Neuronal stem cell (in vitro differentiated cells): ENCODE results near the gene TOR1AIP1.
"Not testable (repeated sequence)": the region's sequence is repeated elsewhere in the genome, so short reads cannot be mapped to it uniquely, and the experiment has no call there.

ENCODE experiments used
- DNase-seq: peaks from one replicate; pipeline ENCODE4 v3.0.0-alpha.2; 2013; ENCODE audit warnings: low spot score
- H2AFZ ChIP-seq: one replicate; pipeline ENCODE4 v1.6.1; 2013; ENCODE audit warnings: mild to moderate bottlenecking, low read length, inconsistent platforms
- H2AK5ac ChIP-seq: 2 replicates; pipeline ENCODE4 v1.6.1; 2013; ENCODE audit warnings: low read depth, mild to moderate bottlenecking, inconsistent platforms, low read length, moderate library complexity, mixed read lengths
- H2BK120ac ChIP-seq: 2 replicates; pipeline ENCODE4 v1.6.1; 2013; ENCODE audit warnings: low read depth, mild to moderate bottlenecking, inconsistent platforms, low read length, moderate library complexity, mixed read lengths
- H2BK12ac ChIP-seq: one replicate; pipeline ENCODE4 v1.6.1; 2013; ENCODE audit warnings: low read length, inconsistent platforms
- H2BK15ac ChIP-seq: 2 replicates; pipeline ENCODE4 v1.6.1; 2013; ENCODE audit warnings: mild to moderate bottlenecking, low read length, inconsistent platforms, mixed read lengths
- H2BK5ac ChIP-seq: one replicate; pipeline ENCODE4 v1.6.1; 2013; ENCODE audit warnings: inconsistent platforms, mild to moderate bottlenecking, low read length, moderate library complexity
- H3K14ac ChIP-seq: one replicate; pipeline ENCODE4 v1.6.1; 2013; ENCODE audit warnings: low read length, inconsistent platforms
- H3K18ac ChIP-seq: 2 replicates; pipeline ENCODE4 v1.6.1; 2013; ENCODE audit warnings: low read length, inconsistent platforms
- H3K23ac ChIP-seq: 2 replicates; pipeline ENCODE4 v1.6.1; 2013; ENCODE audit warnings: low read depth, mild to moderate bottlenecking, mixed read lengths, low read length, inconsistent platforms; ENCODE audit not compliant: poor library complexity
- H3K27ac ChIP-seq: replicated peaks from 3 replicates; pipeline ENCODE4 v1.5.1; 2013; ENCODE audit warnings: low read length, inconsistent platforms
- H3K27me3 ChIP-seq, 3 experiments: 2 replicates each; pipeline ENCODE4 v1.6.1; 2013; ENCODE audit warnings: low read length in 3 of 3, mild to moderate bottlenecking in 2 of 3, inconsistent platforms in 1 of 3, low read depth in 1 of 3, mixed read lengths in 1 of 3, moderate library complexity in 1 of 3; ENCODE audit not compliant: control insufficient read depth in 3 of 3, insufficient read depth in 3 of 3
- H3K36me3 ChIP-seq, 2 donors: replicated peaks in 1 of 2; 2 replicates each; pipeline ENCODE4 v1.6.1; 2013; ENCODE audit warnings: low read length in 2 of 2; ENCODE audit not compliant: control insufficient read depth in 2 of 2, insufficient read depth in 2 of 2
- H3K4ac ChIP-seq: 2 replicates; pipeline ENCODE4 v1.6.1; 2013; ENCODE audit warnings: inconsistent platforms, mild to moderate bottlenecking, low read length, moderate library complexity
- H3K4me1 ChIP-seq, 2 donors: 1 replicate in 1 of 2; 2 replicates in 1 of 2; pipeline ENCODE4 v1.6.1; 2013; ENCODE audit warnings: low read length in 2 of 2, low read depth in 1 of 2; ENCODE audit not compliant: control insufficient read depth in 2 of 2, insufficient read depth in 1 of 2
- H3K4me2 ChIP-seq: one replicate; pipeline ENCODE4 v1.6.1; 2013; ENCODE audit warnings: mild to moderate bottlenecking, low read length, inconsistent platforms; ENCODE audit not compliant: insufficient read depth, poor library complexity, severe bottlenecking
- H3K4me3 ChIP-seq, 2 donors: 2 replicates each; pipeline ENCODE4 v1.5.1; 2013; ENCODE audit warnings: low read length in 2 of 2, mild to moderate bottlenecking in 2 of 2, inconsistent platforms in 1 of 2, moderate library complexity in 1 of 2
- H3K79me1 ChIP-seq: one replicate; pipeline ENCODE4 v1.6.1; 2013; ENCODE audit warnings: low read depth, mild to moderate bottlenecking, inconsistent platforms, low read length, moderate library complexity
- H3K9ac ChIP-seq: one replicate; pipeline ENCODE4 v1.6.1; 2013; ENCODE audit warnings: mild to moderate bottlenecking, low read depth, low read length, inconsistent platforms; ENCODE audit not compliant: poor library complexity
- H3K9me3 ChIP-seq, 2 donors: replicated peaks in 1 of 2; 2 replicates each; pipeline versions ENCODE3 to v1.6.1; 2013; ENCODE audit warnings: low read length in 2 of 2, mild to moderate bottlenecking in 2 of 2, inconsistent platforms in 1 of 2, low read depth in 1 of 2, mixed read lengths in 1 of 2, moderate library complexity in 1 of 2; ENCODE audit not compliant: control insufficient read depth in 2 of 2, insufficient read depth in 1 of 2
- H4K8ac ChIP-seq: one replicate; pipeline ENCODE4 v1.6.1; 2013; ENCODE audit warnings: low read depth, mild to moderate bottlenecking, inconsistent platforms, low read length, moderate library complexity
- H4K91ac ChIP-seq: one replicate; pipeline ENCODE4 v1.6.1; 2013; ENCODE audit warnings: low read length, low read depth, mild to moderate bottlenecking, inconsistent platforms; ENCODE audit not compliant: poor library complexity
- WGBS, 2 donors: extraction: QIAGEN DNeasy Blood & Tissue Kit; methylation state at CpG; one replicate each; pipeline ENCODE4 v1.1.7; 2013; ENCODE audit warnings: missing lambda C conversion rate in 2 of 2, mixed read lengths in 1 of 2; ENCODE audit not compliant: insufficient read length in 2 of 2, insufficient replicate concordance in 1 of 2; ENCODE audit errors: extremely low coverage in 2 of 2; 5-methylcytosine and 5-hydroxymethylcytosine counted together

Gene TOR1AIP1

GRCh38 chr1:179955287-179955680 is 73.2 kb downstream of the TOR1AIP1 start:
- Histone ChIP-seq H3K27ac (peak overlapping the region; percentile 88), H3K4me1 (peaks cover 1 to 2% of the 10 kb centered on the region in 2 donors), H2BK12ac (no peak overlapping the region), H3K23ac (peak overlapping the region; percentile 98), H2BK15ac (peak overlapping the region; percentile 56), H3K14ac (no peak overlapping the region), H3K4ac (no peak overlapping the region), H2AK5ac (peak overlapping the region; percentile 76), H4K8ac (no peak overlapping the region), H3K9ac (peak overlapping the region; percentile 96), H2AFZ (peak overlapping the region; percentile 92), H3K36me3 (no peaks in the 10 kb centered on the region), H3K79me1 (peaks cover 4% of the 10 kb centered on the region), H3K18ac (peak overlapping the region; percentile 44), H2BK5ac (peak overlapping the region; percentile 94), H3K4me2 (peak overlapping the region; percentile 58), H4K91ac (no peak overlapping the region), H3K9me3 (no peaks in the 10 kb centered on the region), H2BK120ac (no peak overlapping the region), H3K27me3 (no peaks in the 10 kb centered on the region), H3K4me3 (peak overlapping the region; percentile 54 to 97)
- DNase-seq = no peak
- no CpG with 5 or more reads among the region's 10 CpGs for WGBS, 2 donors

GRCh38 chr1:179955731-179956130 is 73.6 kb downstream of the TOR1AIP1 start:
- Histone ChIP-seq H2AFZ (no peak overlapping the region), H3K4ac (no peak overlapping the region), H2BK120ac (no peak overlapping the region), H2AK5ac (no peak overlapping the region), H4K8ac (no peak overlapping the region), H3K23ac (no peak overlapping the region), H3K36me3 (peaks cover 0 to 1% of the 10 kb centered on the region in 2 donors), H2BK12ac (no peak overlapping the region), H3K14ac (no peak overlapping the region), H3K9ac (no peak overlapping the region), H2BK5ac (no peak overlapping the region), H3K27ac (no peak overlapping the region), H3K79me1 (peaks cover 4% of the 10 kb centered on the region), H3K4me3 (peak overlapping the region in 1 of 2 donors; percentile 54), H3K4me1 (peaks cover 1 to 2% of the 10 kb centered on the region in 2 donors), H4K91ac (no peak overlapping the region), H2BK15ac (no peak overlapping the region), H3K27me3 (no peaks in the 10 kb centered on the region), H3K4me2 (no peak overlapping the region), H3K9me3 (no peaks in the 10 kb centered on the region), H3K18ac (no peak overlapping the region)
- DNase-seq = no peak
- no CpG with 5 or more reads among the region's 3 CpGs for WGBS, 2 donors

GRCh38 chr1:179958359-179958758 is 76.3 kb downstream of the TOR1AIP1 start:
- no CpG with 5 or more reads among the region's 3 CpGs for WGBS, 2 donors

GRCh38 chr1:179962168-179962567 is 80.1 kb downstream of the TOR1AIP1 start:
- not testable (repeated sequence) for H2BK5ac ChIP-seq, H3K9ac ChIP-seq, H4K8ac ChIP-seq, H2BK15ac ChIP-seq, H2BK12ac ChIP-seq, H3K79me1 ChIP-seq, H2AK5ac ChIP-seq, H4K91ac ChIP-seq, H3K27me3 ChIP-seq, DNase-seq, H3K4me2 ChIP-seq, H2BK120ac ChIP-seq, H3K23ac ChIP-seq, H3K18ac ChIP-seq, H3K4me1 ChIP-seq, H2AFZ ChIP-seq, H3K14ac ChIP-seq, H3K27ac ChIP-seq, H3K36me3 ChIP-seq, H3K4me3 ChIP-seq, H3K4ac ChIP-seq
- peaks cover 0 to 14% of the 10 kb centered on the region in 2 donors for H3K9me3 ChIP-seq
- WGBS, 2 donors = no CpG with 5 or more reads among the region's 8 CpGs

More at GRCh38 chr1:179958359-179958758, 76.3 kb downstream of the TOR1AIP1 start:
- Histone ChIP-seq H3K4ac (no peak overlapping the region), H3K4me1 (peaks cover 1 to 2% of the 10 kb centered on the region in 2 donors), H3K18ac (no peak overlapping the region), H2AK5ac (no peak overlapping the region), H3K27me3 (no peaks in the 10 kb centered on the region), H4K91ac (no peak overlapping the region), H2BK12ac (no peak overlapping the region), H2BK5ac (no peak overlapping the region), H3K36me3 (peaks cover 0 to 6% of the 10 kb centered on the region in 2 donors), H4K8ac (no peak overlapping the region), H3K79me1 (peaks cover 4% of the 10 kb centered on the region), H3K23ac (no peak overlapping the region), H3K9me3 (peaks cover 0 to 4% of the 10 kb centered on the region in 2 donors), H3K27ac (no peak overlapping the region), H2AFZ (no peak overlapping the region), H2BK15ac (no peak overlapping the region), H3K9ac (no peak overlapping the region), H3K4me2 (no peak overlapping the region), H3K4me3 (no peak overlapping the region), H2BK120ac (no peak overlapping the region), H3K14ac (no peak overlapping the region)
- DNase-seq = no peak
